Right atrium auricular region (tissue), 2 donors: Measurements from ENCODE around the gene ACKR4. TPM values are rescaled to one million over a fixed set of nuclear protein-coding genes. Genes with fewer than 3 reads are reported as not detected.

Experiments used
- DNase-seq: peaks from one replicate; pipeline ENCODE4 v3.0.0-alpha.2; 2019; ENCODE audit warnings: low spot score
- H3K27ac ChIP-seq, 2 donors: fragments of 200-600 bp; sonication (generic); 1 replicate in 1 of 2; 2 replicates in 1 of 2; pipeline ENCODE4 v1.5.1; 2016 to 2019
- H3K27me3 ChIP-seq, 2 donors: fragments of 200-600 bp; sonication (generic); one replicate each; pipeline versions ENCODE4 v1.5.1 to v1.6.0; 2017 to 2019
- H3K36me3 ChIP-seq: fragments of 200-600 bp; sonication (generic); one replicate; pipeline ENCODE4 v1.5.1; 2016
- H3K4me1 ChIP-seq, 2 donors: fragments of 200-600 bp; sonication (generic); one replicate each; pipeline versions ENCODE4 v1.5.1 to v1.6.0; 2017 to 2019
- H3K4me3 ChIP-seq, 2 donors: fragments of 200-600 bp; sonication (generic); 1 replicate in 1 of 2; 2 replicates in 1 of 2; pipeline ENCODE4 v1.5.1; 2017 to 2019; ENCODE audit warnings: mild to moderate bottlenecking in 1 of 2, moderate library complexity in 1 of 2
- H3K9me3 ChIP-seq, 2 donors: fragments of 200-600 bp; sonication (generic); one replicate each; pipeline ENCODE4 v1.5.1; 2019
- total RNA-seq, 2 donors: library from RNA; depleted of rRNA; stranded (reverse); fragments of >200 nt; gene quantifications; one replicate each; pipeline ENCODE4 v1.1.0, GENCODE V29; 2016
- TF ChIP-seq, protein P1 (sequence below), 2 donors: fragments of 200-600 bp; sonication (generic); IDR thresholded peaks; one replicate each; pipeline ENCODE4 v1.5.1; 2019; ENCODE audit warnings: antibody characterized with exemption in 2 of 2

The ACKR4 gene
- total RNA-seq, 2 donors from 2014 or later = 3.9 to 7.9 TPM

- Histone ChIP-seq H3K27me3 (no peaks in the 10 kb centered on the region), H3K9me3 (no peaks in the 10 kb centered on the region), H3K4me3 (no peak overlapping the region), H3K4me1 (no peaks in the 10 kb centered on the region), H3K27ac (no peak overlapping the region), H3K36me3 (no peaks in the 10 kb centered on the region)
- DNase-seq = no peak
- TF ChIP-seq, protein P1, sequence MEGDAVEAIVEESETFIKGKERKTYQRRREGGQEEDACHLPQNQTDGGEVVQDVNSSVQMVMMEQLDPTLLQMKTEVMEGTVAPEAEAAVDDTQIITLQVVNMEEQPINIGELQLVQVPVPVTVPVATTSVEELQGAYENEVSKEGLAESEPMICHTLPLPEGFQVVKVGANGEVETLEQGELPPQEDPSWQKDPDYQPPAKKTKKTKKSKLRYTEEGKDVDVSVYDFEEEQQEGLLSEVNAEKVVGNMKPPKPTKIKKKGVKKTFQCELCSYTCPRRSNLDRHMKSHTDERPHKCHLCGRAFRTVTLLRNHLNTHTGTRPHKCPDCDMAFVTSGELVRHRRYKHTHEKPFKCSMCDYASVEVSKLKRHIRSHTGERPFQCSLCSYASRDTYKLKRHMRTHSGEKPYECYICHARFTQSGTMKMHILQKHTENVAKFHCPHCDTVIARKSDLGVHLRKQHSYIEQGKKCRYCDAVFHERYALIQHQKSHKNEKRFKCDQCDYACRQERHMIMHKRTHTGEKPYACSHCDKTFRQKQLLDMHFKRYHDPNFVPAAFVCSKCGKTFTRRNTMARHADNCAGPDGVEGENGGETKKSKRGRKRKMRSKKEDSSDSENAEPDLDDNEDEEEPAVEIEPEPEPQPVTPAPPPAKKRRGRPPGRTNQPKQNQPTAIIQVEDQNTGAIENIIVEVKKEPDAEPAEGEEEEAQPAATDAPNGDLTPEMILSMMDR (IDR thresholded peaks at IDR 0.05) = no peak
Observed at GRCh38 chr3:132645058-132645457, 48.0 kb downstream of the ACKR4 start.

- Histone ChIP-seq H3K4me3 (no peak overlapping the region), H3K36me3 (no peaks in the 10 kb centered on the region), H3K9me3 (no peaks in the 10 kb centered on the region), H3K27me3 (no peaks in the 10 kb centered on the region), H3K4me1 (peaks cover 0 to 17% of the 10 kb centered on the region in 2 donors), H3K27ac (no peak overlapping the region)
- TF ChIP-seq, protein P1 (IDR thresholded peaks at IDR 0.05) = no peak
- DNase-seq = no peak
Observed at GRCh38 chr3:132650153-132650552, 53.1 kb downstream of the ACKR4 start.

Other genes with a start within 250 kb of the ACKR4 start
- gene DNAJC13, start 179.8 kb upstream of the ACKR4 start, total RNA-seq = 10 to 100 TPM; 17.6 to 22.9 TPM
- gene ACAD11, start 62.5 kb downstream of the ACKR4 start, total RNA-seq = 10 to 100 TPM; 18.0 to 26.0 TPM
- 10 to 100 TPM; 23.3 to 27.1 TPM for gene UBA5, start 63.1 kb downstream of the ACKR4 start, total RNA-seq
- gene NPHP3, start 125.1 kb downstream of the ACKR4 start, total RNA-seq = 10 to 100 TPM; 12.2 to 15.3 TPM